HUES6 (cell line): ENCODE results near the gene ARFGEF2.

Experiments used
- H3K27ac ChIP-seq: 2 replicates; pipeline ENCODE4 v1.7.0; 2013; ENCODE audit warnings: low read depth, mild to moderate bottlenecking, low read length, inconsistent platforms
- H3K27me3 ChIP-seq: 2 replicates; pipeline ENCODE4 v1.6.1; 2013; ENCODE audit warnings: low read length; ENCODE audit not compliant: control insufficient read depth, insufficient read depth
- H3K36me3 ChIP-seq: 2 replicates; pipeline ENCODE4 v1.6.1; 2013; ENCODE audit warnings: low read length; ENCODE audit not compliant: control insufficient read depth, insufficient read depth
- H3K4me1 ChIP-seq: 2 replicates; pipeline ENCODE4 v1.6.1; 2013; ENCODE audit warnings: low read length; ENCODE audit not compliant: control insufficient read depth, insufficient read depth
- H3K4me3 ChIP-seq: 2 replicates; pipeline ENCODE4 v1.5.1; 2013; ENCODE audit warnings: low read depth, low read length
- H3K9ac ChIP-seq: one replicate; pipeline ENCODE4 v1.6.1; 2013; ENCODE audit warnings: mild to moderate bottlenecking, low read length
- H3K9me3 ChIP-seq: 2 replicates; pipeline ENCODE4 v1.6.1; 2013; ENCODE audit warnings: low read depth, low read length; ENCODE audit not compliant: control insufficient read depth, insufficient read depth

Gene ARFGEF2

GRCh38 chr20:48956052-48956451 is 34.5 kb downstream of the ARFGEF2 start:
- no peaks in the 10 kb centered on the region for H3K9me3 ChIP-seq
- no peak overlapping the region for H3K9ac ChIP-seq
- no peaks in the 10 kb centered on the region for H3K4me1 ChIP-seq
- H3K4me3 ChIP-seq, result no peak overlapping the region
- no peak overlapping the region for H3K27ac ChIP-seq
- peaks cover 76% of the 10 kb centered on the region for H3K36me3 ChIP-seq
- H3K27me3 ChIP-seq, result no peaks in the 10 kb centered on the region

GRCh38 chr20:48957053-48957481 is 35.6 kb downstream of the ARFGEF2 start:
- Histone ChIP-seq H3K4me1 (no peaks in the 10 kb centered on the region), H3K27me3 (no peaks in the 10 kb centered on the region), H3K9me3 (no peaks in the 10 kb centered on the region), H3K36me3 (peaks cover 67% of the 10 kb centered on the region), H3K4me3 (no peak overlapping the region), H3K9ac (no peak overlapping the region), H3K27ac (no peak overlapping the region)

GRCh38 chr20:48957533-48957932 is 36.0 kb downstream of the ARFGEF2 start:
- Histone ChIP-seq H3K27me3 (no peaks in the 10 kb centered on the region), H3K27ac (no peak overlapping the region), H3K4me3 (no peak overlapping the region), H3K9me3 (no peaks in the 10 kb centered on the region), H3K4me1 (no peaks in the 10 kb centered on the region), H3K36me3 (peaks cover 65% of the 10 kb centered on the region), H3K9ac (no peak overlapping the region)

- Histone ChIP-seq H3K27ac (no peak overlapping the region), H3K9me3 (no peaks in the 10 kb centered on the region), H3K36me3 (peaks cover 58% of the 10 kb centered on the region), H3K9ac (no peak overlapping the region), H3K4me1 (no peaks in the 10 kb centered on the region), H3K4me3 (no peak overlapping the region), H3K27me3 (no peaks in the 10 kb centered on the region)
These were observed 37.2 kb downstream of the ARFGEF2 start for GRCh38 chr20:48958743-48959142.

GRCh38 chr20:48959899-48960550 is 38.5 kb downstream of the ARFGEF2 start:
- no peak overlapping the region for H3K27ac ChIP-seq

GRCh38 chr20:48962421-48962820 is 40.9 kb downstream of the ARFGEF2 start:
- Histone ChIP-seq H3K27ac (no peak overlapping the region), H3K9me3 (no peaks in the 10 kb centered on the region), H3K9ac (no peak overlapping the region), H3K4me3 (no peak overlapping the region), H3K4me1 (no peaks in the 10 kb centered on the region), H3K27me3 (no peaks in the 10 kb centered on the region), H3K36me3 (peaks cover 51% of the 10 kb centered on the region)

More at GRCh38 chr20:48959899-48960550, 38.5 kb downstream of the ARFGEF2 start:
- no peaks in the 10 kb centered on the region for H3K27me3 ChIP-seq
- H3K4me1 ChIP-seq, result no peaks in the 10 kb centered on the region
- H3K4me3 ChIP-seq, result no peak overlapping the region
- peaks cover 54% of the 10 kb centered on the region for H3K36me3 ChIP-seq
- H3K9ac ChIP-seq, result no peak overlapping the region
- H3K9me3 ChIP-seq, result no peaks in the 10 kb centered on the region

- Histone ChIP-seq H3K36me3 (peaks cover 46% of the 10 kb centered on the region), H3K27ac (no peak overlapping the region)
These were observed 41.7 kb downstream of the ARFGEF2 start for GRCh38 chr20:48962976-48963771.

GRCh38 chr20:48965189-48965910 is 43.8 kb downstream of the ARFGEF2 start:
- Histone ChIP-seq H3K27me3 (no peaks in the 10 kb centered on the region), H3K9me3 (no peaks in the 10 kb centered on the region), H3K27ac (no peak overlapping the region), H3K9ac (no peak overlapping the region), H3K4me1 (no peaks in the 10 kb centered on the region), H3K4me3 (no peak overlapping the region), H3K36me3 (peaks cover 54% of the 10 kb centered on the region)

More at GRCh38 chr20:48962976-48963771, 41.7 kb downstream of the ARFGEF2 start:
- H3K9me3 ChIP-seq, result no peaks in the 10 kb centered on the region
- H3K27me3 ChIP-seq, result no peaks in the 10 kb centered on the region
- no peak overlapping the region for H3K9ac ChIP-seq
- no peak overlapping the region for H3K4me3 ChIP-seq
- no peaks in the 10 kb centered on the region for H3K4me1 ChIP-seq

- H3K27ac ChIP-seq, result no peak overlapping the region
- H3K9me3 ChIP-seq, result no peaks in the 10 kb centered on the region
- H3K4me1 ChIP-seq, result no peaks in the 10 kb centered on the region
- no peak overlapping the region for H3K4me3 ChIP-seq
- H3K27me3 ChIP-seq, result no peaks in the 10 kb centered on the region
- no peak overlapping the region for H3K9ac ChIP-seq
- H3K36me3 ChIP-seq, result peaks cover 73% of the 10 kb centered on the region
These were observed 49.3 kb downstream of the ARFGEF2 start for GRCh38 chr20:48970681-48971365.

GRCh38 chr20:48971956-48972355 is 50.4 kb downstream of the ARFGEF2 start:
- Histone ChIP-seq H3K4me1 (no peaks in the 10 kb centered on the region), H3K4me3 (no peak overlapping the region), H3K9me3 (no peaks in the 10 kb centered on the region), H3K9ac (no peak overlapping the region), H3K27me3 (no peaks in the 10 kb centered on the region), H3K27ac (no peak overlapping the region), H3K36me3 (peaks cover 68% of the 10 kb centered on the region)
